GM08714 (cell line): ENCODE measurements around the gene KCNQ1.

Source experiments
- H3K4me3 ChIP-seq: fragments of 200-500 bp; sonication (Bioruptor generic); 2 replicates; pipeline ENCODE4 v1.5.1; 2014; ENCODE audit warnings: mild to moderate bottlenecking, low read length, inconsistent platforms
- ZNF274 ChIP-seq: IDR thresholded peaks from 2 replicates; pipeline ENCODE4 v1.6.1; 2012; ENCODE audit warnings: mild to moderate bottlenecking, low read depth, low read length

Gene KCNQ1

DNA sequence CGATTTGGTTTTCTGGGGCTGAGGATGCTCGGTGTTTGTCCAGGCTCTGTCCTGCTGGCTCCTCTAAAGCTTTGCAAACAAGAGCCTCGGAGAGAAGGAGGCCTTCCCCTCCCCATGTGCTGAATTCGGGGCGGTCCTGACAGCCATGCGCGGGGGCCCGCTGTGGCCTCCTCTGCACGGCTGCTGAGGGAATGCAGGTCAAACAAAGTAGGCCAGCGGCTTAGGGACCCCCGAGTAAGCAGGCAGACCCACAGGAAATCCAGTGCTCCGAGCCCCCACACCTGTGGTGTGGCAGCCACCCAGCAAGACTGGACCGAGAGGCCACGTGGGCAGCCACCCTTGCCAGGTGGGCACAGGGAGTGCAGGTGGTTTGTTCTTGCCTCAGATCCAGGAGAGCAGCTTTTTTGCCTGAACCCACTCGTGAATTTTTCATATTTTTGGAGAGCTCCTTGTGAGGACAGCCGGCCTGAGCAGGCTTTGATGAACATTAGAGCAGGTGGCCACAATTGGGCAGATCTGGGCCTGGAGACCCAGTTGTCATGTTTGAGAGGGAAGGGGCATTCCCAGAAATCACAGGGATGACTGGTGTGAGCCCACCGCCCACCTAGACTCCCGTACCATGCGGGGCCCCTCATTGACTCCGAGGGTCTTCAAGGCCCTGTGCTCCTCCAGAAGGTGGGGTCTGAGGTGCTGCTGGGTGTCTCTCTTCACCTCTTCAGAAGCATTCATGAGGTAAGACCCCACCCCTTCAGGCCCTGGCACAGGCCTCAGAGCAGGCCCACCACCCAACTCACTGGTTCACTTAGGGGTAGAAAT is 298.0 kb downstream of the KCNQ1 start:
- H3K4me3 ChIP-seq: no peak overlapping the region
- TF ChIP-seq ZNF274: no peak

DNA sequence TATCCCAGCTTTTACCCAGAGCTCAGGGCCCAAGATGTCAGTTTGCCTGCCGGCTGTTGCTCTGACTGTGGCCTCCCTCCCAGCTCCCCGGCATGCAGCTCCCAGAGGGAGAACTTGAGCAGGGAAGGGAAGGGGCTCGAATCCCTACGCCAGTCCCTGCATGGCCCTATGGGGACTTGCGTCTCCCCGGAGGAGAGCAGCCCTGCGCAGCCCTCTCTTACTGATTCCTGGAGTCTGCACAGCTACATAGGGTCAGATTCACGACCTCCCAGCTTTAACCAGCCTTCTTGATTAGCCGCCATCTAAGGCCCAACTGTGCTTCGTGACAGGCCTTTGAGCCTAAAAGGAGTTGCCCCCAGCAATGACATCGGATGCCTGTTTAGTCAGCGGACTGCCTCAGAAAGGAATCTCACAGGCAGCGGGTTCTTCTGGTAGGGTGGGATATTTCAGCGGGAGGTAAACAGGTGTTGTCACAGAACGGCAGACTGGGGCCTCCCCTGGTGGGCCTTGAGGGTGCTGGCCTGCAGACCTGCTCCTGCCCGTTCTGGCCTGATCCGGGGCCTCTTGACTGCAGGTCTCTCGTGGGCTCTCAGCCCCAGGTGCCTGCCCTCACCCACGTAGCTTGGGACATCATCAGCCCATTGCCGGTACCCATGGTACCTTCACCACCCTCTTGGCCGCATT is 298.8 kb downstream of the KCNQ1 start:
- no peak for TF ChIP-seq ZNF274
- no peak overlapping the region for H3K4me3 ChIP-seq

DNA sequence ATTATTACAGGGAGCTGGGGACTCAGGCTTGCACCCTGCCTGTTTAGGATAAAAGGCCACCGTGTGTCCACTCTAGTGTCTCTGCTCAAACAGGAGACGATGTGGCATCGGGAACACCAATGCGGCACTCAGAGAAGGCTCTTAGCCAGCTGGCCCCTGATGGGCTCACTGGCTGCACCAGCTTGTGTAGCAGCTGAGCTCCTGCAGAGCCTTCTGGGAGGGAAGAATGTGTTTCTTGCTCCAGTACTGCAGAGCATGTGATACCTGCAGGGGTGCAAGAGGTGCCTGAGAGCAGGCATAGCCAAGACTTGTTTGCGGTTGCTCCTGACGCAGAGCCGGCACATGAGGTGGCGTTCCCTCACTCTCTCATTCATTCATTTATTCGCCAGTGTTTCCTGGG is 299.4 kb downstream of the KCNQ1 start:
- no peak overlapping the region for H3K4me3 ChIP-seq
- TF ChIP-seq ZNF274: no peak

DNA sequence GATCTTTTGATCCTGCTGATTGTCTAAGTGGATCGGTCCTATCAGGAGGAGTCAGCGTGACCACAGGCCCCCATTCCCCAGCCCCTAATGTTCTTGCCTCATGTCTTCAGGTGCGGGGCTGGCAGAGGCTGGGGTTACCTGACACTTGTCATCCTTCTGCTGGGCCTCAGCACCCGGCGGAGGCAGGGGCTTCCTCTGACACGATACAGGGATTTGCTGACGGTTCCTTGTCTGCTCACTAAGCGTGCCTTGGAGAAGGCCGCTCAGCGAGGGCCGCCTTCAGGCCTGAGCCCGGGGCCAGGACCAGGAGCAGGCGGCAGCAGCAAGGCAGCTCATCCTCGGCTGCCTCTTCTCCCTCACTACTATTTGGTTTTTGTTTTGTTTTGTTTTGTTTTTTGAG is 300.7 kb downstream of the KCNQ1 start:
- no peak overlapping the region for H3K4me3 ChIP-seq
- no peak for TF ChIP-seq ZNF274

DNA sequence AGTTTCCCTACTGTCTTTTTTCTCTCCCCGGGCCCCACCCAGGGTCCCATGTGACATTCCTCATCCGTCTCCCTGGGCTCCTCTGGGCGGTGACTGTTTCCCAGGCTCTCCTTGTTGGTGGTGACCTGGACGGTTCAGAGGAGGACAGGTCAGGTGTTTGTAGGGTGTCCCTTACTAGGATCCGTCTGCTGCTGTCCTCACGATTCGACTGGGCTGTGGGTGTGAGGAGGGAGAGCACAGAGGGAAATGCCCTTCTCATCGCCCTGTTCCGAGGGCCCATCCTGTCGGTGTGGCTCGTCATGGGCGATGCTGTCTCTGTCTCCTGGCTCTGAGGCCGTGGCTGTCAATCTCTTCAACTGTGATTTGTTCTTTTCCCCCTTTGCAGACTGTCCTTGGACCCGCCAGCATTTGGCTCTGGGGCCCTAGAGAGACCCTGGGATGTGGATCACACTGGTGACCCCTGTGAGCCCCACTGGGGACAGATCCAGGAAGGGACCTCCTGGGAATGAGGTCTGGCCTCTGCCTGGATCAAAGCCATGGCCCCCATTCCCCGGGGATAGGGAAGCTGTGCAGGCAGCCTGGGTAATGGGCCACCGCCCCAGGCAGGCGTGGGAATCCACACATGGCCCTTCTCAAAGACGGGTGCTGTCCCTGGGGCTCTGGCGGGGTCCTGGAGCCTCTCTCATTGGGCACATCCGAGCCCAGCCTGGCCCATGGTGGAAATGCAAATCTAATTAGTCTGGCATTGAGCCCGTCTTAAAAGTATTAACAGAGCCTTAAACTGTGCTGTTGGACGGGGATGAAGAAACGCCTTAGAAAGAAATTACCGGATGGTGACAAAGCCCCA is 301.8 kb downstream of the KCNQ1 start:
- H3K4me3 ChIP-seq: no peak overlapping the region
- no peak for TF ChIP-seq ZNF274

DNA sequence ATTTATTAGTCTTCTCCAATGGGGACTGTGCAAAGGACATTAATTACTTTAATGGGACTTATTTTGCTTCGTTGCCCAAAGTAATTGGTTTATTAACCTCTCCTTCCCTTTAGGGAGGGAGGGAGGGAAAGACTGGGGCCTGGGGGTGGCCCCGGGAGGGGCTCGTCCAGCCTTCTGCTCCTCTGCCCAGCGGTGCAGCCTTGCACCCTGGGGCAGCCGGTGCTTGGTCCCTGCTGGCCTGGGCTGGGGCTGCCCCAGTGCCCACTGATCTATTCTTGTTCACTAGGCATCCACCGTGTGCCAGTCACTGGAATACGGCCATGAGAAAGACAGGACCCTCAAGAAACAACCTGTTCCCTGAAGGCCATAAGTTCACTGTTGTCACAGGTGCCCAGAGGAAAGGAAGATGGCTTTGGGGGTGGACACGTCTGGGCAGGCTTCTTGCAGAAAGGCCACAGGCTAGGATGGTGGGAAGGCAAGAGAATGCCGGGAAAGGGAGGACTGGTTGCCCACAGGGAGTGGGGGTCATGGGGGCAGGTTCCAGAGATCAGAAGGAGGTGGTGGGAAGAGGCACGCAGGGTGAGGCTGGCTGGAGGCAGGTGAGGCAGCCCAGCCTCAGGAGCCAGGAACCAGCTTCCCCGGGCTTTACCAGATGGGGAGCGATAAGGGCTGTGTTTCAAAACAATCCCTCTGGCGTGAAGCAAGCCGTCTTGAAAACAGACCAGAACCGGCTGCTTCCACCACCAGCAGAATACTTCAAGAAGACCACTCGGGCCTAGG is 302.6 kb downstream of the KCNQ1 start:
- no peak overlapping the region for H3K4me3 ChIP-seq
- no peak for TF ChIP-seq ZNF274

DNA sequence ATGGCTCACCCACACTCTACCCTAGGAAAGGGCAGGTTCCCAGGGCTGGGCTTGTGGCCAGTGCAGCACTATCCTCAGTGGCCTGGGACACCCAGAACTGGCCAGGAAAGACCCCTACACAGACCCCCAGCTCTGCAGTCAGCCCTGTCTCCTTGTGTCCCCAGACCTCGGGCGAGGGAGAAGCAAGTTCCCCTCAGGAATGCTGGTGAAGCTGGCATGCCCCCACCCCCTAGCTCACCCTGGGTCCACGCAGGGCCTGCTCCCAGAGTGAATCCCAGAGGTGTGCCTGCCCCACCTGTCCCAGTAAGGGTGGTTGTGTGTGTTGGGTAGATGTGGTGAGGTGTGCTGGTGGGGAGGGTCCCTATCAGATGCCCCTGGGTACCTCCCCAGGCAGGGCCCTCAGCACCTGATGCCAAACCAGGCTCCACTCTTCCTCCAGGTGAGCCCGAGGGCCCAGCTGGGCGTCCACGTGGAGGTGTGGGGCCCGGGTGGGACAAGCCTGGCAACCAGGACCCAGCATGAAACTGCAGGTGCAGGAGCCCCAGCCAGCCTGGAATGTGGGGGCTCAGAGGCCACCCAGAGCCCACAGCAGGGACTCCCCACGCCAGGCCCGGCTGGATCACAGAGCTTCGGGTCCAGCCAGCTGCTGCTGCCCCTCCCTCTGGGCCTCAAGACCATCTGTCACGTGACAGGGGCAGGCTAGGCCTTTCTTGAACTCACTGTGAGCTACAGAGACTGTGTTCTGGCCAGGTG is 303.4 kb downstream of the KCNQ1 start:
- H3K4me3 ChIP-seq: no peak overlapping the region
- no peak for TF ChIP-seq ZNF274

DNA sequence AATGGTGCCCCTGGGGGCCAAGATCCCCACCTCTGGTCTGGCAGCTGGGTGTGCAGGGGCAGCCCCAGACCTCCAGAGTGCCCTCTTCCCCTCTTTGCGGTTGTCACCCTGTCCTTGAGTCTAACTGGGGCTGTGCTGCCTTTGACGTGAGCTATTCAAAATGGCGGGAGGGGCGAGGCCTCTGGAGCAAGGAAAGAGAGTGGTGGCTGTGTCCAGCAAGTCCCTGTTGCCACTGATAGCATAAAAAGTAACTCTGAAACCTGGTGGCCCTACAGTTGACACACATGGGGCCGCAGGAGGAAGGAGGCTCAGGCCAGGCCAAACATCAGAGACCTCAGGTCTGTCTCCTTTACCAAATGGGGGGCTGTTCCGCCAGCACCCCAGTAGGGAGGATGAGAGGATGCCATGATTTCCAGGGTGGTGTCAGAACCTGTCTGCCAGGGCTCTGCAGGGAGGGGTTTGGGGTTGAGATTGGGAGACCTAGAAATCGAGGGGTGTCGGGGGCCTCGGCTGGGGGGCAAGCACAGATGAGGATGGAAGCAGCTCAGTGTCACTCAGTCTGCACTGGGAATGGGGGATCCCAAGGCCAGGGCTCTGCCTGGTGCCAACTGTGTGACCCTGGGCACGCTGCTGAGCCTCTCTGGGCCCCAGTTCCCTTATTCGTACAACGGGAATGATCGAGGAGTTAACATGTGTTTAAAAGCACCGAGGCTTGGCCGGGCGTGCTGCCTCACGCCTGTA is 304.2 kb downstream of the KCNQ1 start:
- no peak for TF ChIP-seq ZNF274
- no peak overlapping the region for H3K4me3 ChIP-seq

DNA sequence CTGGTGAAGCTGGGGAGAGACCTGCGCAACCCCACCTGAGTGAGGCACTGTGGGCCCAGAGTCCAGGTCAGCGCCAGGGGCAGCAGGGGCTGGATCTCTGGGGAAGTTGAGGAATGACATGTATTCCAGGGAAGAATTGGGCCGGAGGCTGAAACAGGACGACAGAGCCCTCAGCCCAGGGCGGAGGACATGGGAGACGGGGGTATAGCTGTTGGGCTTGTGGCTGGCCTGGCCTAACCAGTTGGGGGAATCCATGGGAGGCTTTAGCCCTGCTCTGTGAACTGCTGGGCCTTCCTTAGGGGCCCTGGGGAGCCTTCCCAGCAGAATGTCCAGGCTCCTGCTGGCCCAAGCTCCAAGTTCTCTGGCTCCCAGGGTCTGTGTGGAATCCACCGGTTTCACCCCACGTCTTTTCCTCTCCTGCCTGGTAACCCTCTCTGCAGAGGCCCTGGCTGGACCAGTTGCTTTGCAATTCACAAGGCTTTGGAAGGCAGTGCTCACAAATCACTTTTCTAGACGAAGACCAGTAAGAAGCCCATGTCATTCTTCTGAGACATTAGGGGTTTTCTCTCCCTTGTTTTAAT is 305.4 kb downstream of the KCNQ1 start:
- TF ChIP-seq ZNF274: no peak
- H3K4me3 ChIP-seq: no peak overlapping the region

DNA sequence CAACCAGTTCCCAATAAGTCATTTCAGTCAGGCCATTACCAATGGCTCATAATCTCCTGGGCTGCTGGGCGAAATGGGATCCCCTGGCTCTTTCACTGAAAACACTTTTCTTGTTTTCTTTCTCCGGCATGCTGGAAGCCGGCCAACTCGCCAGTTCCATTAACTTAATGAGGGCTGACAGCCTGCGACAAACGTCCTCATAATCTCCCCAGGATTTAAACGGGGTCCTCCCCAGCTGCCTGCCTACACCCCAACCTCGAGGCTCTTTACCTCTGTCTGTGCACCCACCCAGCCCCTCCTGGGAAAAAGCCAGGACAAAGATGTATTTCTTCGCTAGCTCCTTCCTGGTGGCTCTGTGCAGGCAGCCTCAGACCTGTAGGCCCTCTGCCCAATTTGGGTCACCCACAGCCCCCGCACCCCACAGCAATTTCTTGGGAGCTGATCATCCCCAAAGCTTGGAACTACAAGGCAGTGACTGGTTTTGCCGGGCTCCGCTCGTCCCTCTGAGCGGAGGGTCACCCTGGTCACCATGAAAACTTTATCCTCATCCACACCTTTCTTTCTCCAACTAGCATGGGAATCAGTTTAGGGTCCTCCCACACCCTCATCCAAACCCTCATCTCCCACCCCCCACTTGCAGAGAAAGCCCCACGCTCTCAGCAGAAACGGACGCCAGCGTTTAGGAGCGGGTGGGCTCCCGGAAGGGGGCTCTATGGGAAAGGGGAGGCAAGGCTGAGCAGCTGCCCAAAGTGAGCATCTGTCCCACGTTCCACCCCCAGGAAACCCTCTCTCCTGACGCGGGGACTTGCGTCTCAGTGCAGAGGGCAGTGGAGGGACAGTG is 306.1 kb downstream of the KCNQ1 start:
- H3K4me3 ChIP-seq: no peak overlapping the region
- TF ChIP-seq ZNF274: no peak

DNA sequence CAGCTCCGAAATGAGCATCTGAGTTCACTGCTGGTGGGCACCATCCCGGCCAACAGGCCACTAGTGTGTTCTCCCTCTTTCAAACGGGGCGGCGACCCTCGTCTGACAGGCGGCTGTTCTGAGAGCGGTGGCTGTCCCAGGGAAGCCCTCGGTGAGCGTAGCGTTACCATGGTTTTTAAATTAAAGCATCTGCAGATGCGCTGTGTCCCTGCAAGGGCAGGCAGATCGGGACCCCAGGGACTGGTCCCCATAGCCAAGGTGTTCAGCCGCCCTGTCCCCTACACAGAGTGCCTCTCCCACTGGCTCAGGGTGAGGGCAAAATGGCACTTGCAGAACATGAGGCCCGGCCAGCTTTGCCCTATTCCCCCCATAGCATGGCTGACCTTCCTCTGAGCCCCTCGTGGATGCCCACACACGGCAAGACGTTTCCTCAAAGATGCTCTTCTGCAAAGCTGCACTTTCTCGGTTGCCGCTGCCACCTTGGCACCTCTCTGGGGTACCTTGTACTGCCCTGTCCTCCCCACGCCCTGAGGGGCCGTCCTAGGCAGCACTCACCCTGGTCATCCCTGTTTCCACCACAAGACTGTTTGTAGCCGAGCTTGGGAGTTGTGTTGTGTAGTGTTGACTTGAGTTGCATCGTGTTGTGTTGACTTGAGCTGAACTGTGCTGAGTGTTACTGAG is 306.9 kb downstream of the KCNQ1 start:
- TF ChIP-seq ZNF274: no peak
- H3K4me3 ChIP-seq: no peak overlapping the region
